SK-N-SH (cell line): ENCODE data around the gene TJP2.

Experiments
- CTCF ChIP-seq: fragments of 200-600 bp; sonication (generic); IDR thresholded peaks from 2 replicates; pipeline ENCODE4 v1.6.1; 2017; ENCODE audit warnings: antibody characterized with exemption, mild to moderate bottlenecking, moderate library complexity
- EP300 ChIP-seq, 2 experiments: IDR thresholded peaks; 2 replicates each; pipeline versions ENCODE4 v1.4.0 to v1.6.1; 2012; ENCODE audit warnings: borderline replicate concordance in 1 of 2, low read depth in 1 of 2, low read length in 1 of 2
- POLR2AphosphoS5 ChIP-seq: IDR thresholded peaks from 2 replicates; pipeline ENCODE4 v1.6.1; 2012; ENCODE audit warnings: low read depth, low read length
- TEAD4 ChIP-seq: IDR thresholded peaks from 2 replicates; pipeline ENCODE4 v1.4.0; 2012; ENCODE audit warnings: mild to moderate bottlenecking, borderline replicate concordance; ENCODE audit not compliant: insufficient read depth
- TF ChIP-seq, protein P1 (sequence below): IDR thresholded peaks from 2 replicates; pipeline ENCODE4 v1.6.1; 2012; ENCODE audit warnings: mild to moderate bottlenecking, low read depth, low read length, moderate library complexity

- no peak for TF ChIP-seq CTCF
- TF ChIP-seq EP300 (IDR thresholded peaks at IDR 0.05; ENCODE audit: borderline replicate concordance in 1 of 2, low read depth in 1 of 2, low read length in 1 of 2), result no peak
- no peak for TF ChIP-seq POLR2AphosphoS5
- no peak for TF ChIP-seq TEAD4
- TF ChIP-seq, protein P1, sequence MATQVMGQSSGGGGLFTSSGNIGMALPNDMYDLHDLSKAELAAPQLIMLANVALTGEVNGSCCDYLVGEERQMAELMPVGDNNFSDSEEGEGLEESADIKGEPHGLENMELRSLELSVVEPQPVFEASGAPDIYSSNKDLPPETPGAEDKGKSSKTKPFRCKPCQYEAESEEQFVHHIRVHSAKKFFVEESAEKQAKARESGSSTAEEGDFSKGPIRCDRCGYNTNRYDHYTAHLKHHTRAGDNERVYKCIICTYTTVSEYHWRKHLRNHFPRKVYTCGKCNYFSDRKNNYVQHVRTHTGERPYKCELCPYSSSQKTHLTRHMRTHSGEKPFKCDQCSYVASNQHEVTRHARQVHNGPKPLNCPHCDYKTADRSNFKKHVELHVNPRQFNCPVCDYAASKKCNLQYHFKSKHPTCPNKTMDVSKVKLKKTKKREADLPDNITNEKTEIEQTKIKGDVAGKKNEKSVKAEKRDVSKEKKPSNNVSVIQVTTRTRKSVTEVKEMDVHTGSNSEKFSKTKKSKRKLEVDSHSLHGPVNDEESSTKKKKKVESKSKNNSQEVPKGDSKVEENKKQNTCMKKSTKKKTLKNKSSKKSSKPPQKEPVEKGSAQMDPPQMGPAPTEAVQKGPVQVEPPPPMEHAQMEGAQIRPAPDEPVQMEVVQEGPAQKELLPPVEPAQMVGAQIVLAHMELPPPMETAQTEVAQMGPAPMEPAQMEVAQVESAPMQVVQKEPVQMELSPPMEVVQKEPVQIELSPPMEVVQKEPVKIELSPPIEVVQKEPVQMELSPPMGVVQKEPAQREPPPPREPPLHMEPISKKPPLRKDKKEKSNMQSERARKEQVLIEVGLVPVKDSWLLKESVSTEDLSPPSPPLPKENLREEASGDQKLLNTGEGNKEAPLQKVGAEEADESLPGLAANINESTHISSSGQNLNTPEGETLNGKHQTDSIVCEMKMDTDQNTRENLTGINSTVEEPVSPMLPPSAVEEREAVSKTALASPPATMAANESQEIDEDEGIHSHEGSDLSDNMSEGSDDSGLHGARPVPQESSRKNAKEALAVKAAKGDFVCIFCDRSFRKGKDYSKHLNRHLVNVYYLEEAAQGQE, result no peak
These were observed 37.9 kb upstream of the TJP2 start for GRCh38 chr9:69136185-69136584.
